Endothelial cell of umbilical vein (primary cell): ENCODE measurements around the gene SMAD2. TPM values are rescaled to one million over a fixed set of nuclear protein-coding genes. Genes with fewer than 3 reads are reported as not detected.

Experiments used
- BruUV-seq: library from RNA; stranded (reverse); fragments of 400-500 nt; replicated peaks from 2 replicates; lab custom pipeline; 2021; lab: Mats Ljungman, UMichigan
- CTCF ChIA-PET: fragments of 300-600, 350-600 bp; sonication (Branson Sonifier 250); formaldehyde crosslinking; loops from one replicate; lab custom pipeline; 2021; ENCODE audit warnings: antibody characterized with exemption, inconsistent platforms; lab: Charles Lee
- POLR2A ChIA-PET: fragments of 300-600, 350-600 bp; sonication (Branson Sonifier 250); formaldehyde crosslinking; loops from one replicate; lab custom pipeline; 2021; ENCODE audit warnings: antibody characterized with exemption, inconsistent platforms; lab: Charles Lee
- DNase-seq: peaks from one replicate; pipeline ENCODE4 v3.0.0-alpha.2; 2011; ENCODE audit warnings: low read depth, low spot score
- FAIRE-seq: peaks from 2 replicates; lab custom pipeline; 2011; peaks lifted over from hg19 to GRCh38; lab: Jason Lieb, UNC
- H2AFZ ChIP-seq: 2 replicates; pipeline ENCODE4 v1.6.0; 2012; ENCODE audit warnings: low read depth, low read length, control low read depth, inconsistent platforms
- H3K27ac ChIP-seq: 2 replicates; pipeline ENCODE4 v1.5.1; 2011; ENCODE audit warnings: low read depth, mild to moderate bottlenecking, control low read depth, low read length, moderate library complexity; ENCODE audit not compliant: insufficient read depth
- H3K27me3 ChIP-seq, 2 experiments: 2 replicates each; pipeline versions ENCODE4 v1.6.0 to v1.6.1; 2011; ENCODE audit warnings: low read length in 2 of 2, mixed read lengths in 1 of 2; ENCODE audit not compliant: control insufficient read depth in 2 of 2, insufficient read depth in 2 of 2
- H3K36me3 ChIP-seq, 2 experiments: 2 replicates in 1 of 2; 3 replicates in 1 of 2; pipeline ENCODE4 v1.5.1; 2011; ENCODE audit warnings: low read length in 2 of 2, mild to moderate bottlenecking in 1 of 2, moderate library complexity in 1 of 2; ENCODE audit not compliant: control insufficient read depth in 2 of 2, insufficient read depth in 2 of 2; ENCODE audit errors: extremely low read depth in 1 of 2
- H3K4me1 ChIP-seq: 3 replicates; pipeline ENCODE4 v1.5.1; 2011; ENCODE audit warnings: mild to moderate bottlenecking, low read length; ENCODE audit not compliant: control insufficient read depth, insufficient read depth; ENCODE audit errors: extremely low read depth
- H3K4me2 ChIP-seq: 2 replicates; pipeline ENCODE4 v1.6.1; 2011; ENCODE audit warnings: low read length, control low read depth, mixed read lengths; ENCODE audit not compliant: insufficient read depth
- H3K4me3 ChIP-seq, 3 experiments: fragments of 200-600 bp in 1 of 3; sonication (generic), shearing (Covaris generic) in 1 of 3; replicated peaks in 1 of 3; 2 replicates each; pipeline ENCODE4 v1.5.1; 2011 to 2016; ENCODE audit warnings: control low read depth in 3 of 3, low read length in 3 of 3, mild to moderate bottlenecking in 2 of 3, inconsistent platforms in 1 of 3, low read depth in 1 of 3, moderate library complexity in 1 of 3; ENCODE audit not compliant: insufficient read depth in 1 of 3
- H3K79me2 ChIP-seq: 2 replicates; pipeline ENCODE4 v1.6.0; 2012; ENCODE audit warnings: low read length, inconsistent platforms; ENCODE audit not compliant: control insufficient read depth, insufficient read depth
- H3K9ac ChIP-seq: replicated peaks from 2 replicates; pipeline ENCODE3; 2011; ENCODE audit warnings: low read length, control low read depth; ENCODE audit not compliant: insufficient read depth; ENCODE audit errors: extremely low read depth
- H3K9me1 ChIP-seq: replicated peaks from 3 replicates; pipeline ENCODE4 v1.6.0; 2011; ENCODE audit warnings: mild to moderate bottlenecking, low read length; ENCODE audit not compliant: control insufficient read depth, insufficient read depth; ENCODE audit errors: extremely low read depth
- H3K9me3 ChIP-seq: replicated peaks from 2 replicates; pipeline ENCODE4 v1.5.1; 2012; ENCODE audit warnings: low read length, inconsistent platforms; ENCODE audit not compliant: control insufficient read depth, insufficient read depth
- H4K20me1 ChIP-seq: replicated peaks from 2 replicates; pipeline ENCODE3; 2011; ENCODE audit warnings: mild to moderate bottlenecking, low read length; ENCODE audit not compliant: control insufficient read depth, insufficient read depth; ENCODE audit errors: extremely low read depth
- EZH2 ChIP-seq: IDR thresholded peaks from 2 replicates; pipeline ENCODE4 v1.6.1; 2012; ENCODE audit warnings: borderline replicate concordance, low read depth, mild to moderate bottlenecking, moderate library complexity, low read length, inconsistent platforms; ENCODE audit not compliant: severe bottlenecking
- FOS ChIP-seq: IDR thresholded peaks from 2 replicates; pipeline ENCODE4 v1.6.1; 2011; ENCODE audit warnings: mild to moderate bottlenecking, low read length, moderate library complexity, borderline replicate concordance; ENCODE audit not compliant: insufficient read depth
- GATA2 ChIP-seq: IDR thresholded peaks from 2 replicates; pipeline ENCODE4 v1.7.0; 2011; ENCODE audit warnings: low read depth, mild to moderate bottlenecking, moderate library complexity, mixed read lengths, low read length; ENCODE audit not compliant: insufficient read length, insufficient read depth
- JUN ChIP-seq: IDR thresholded peaks from 2 replicates; pipeline ENCODE4 v1.6.1; 2011; ENCODE audit warnings: borderline replicate concordance, low read depth; ENCODE audit not compliant: insufficient read length, insufficient read depth
- MYC ChIP-seq: IDR thresholded peaks from one replicate; pipeline ENCODE4 v1.6.1; 2011; ENCODE audit warnings: mild to moderate bottlenecking, low read depth, low read length
- POLR2A ChIP-seq: IDR thresholded peaks from 2 replicates; pipeline ENCODE4 v1.6.1; 2012; ENCODE audit warnings: low read depth, mild to moderate bottlenecking, control low read depth, low read length
- POLR2AphosphoS5 ChIP-seq: IDR thresholded peaks from 2 replicates; pipeline ENCODE4 v1.6.1; 2012; ENCODE audit warnings: low read depth, mild to moderate bottlenecking, control low read depth, low read length, moderate library complexity; ENCODE audit not compliant: insufficient read depth
- dilution Hi-C: fragments of 300-500 bp; cut with MboI; formaldehyde crosslinking; loops from one replicate; pipeline ENCODE4 v1.15.0; 2019; ENCODE audit warnings: low sequenced_read_pairs; ENCODE audit not compliant: extremely low pct_ligation_motif_present
- intact Hi-C: fragments of 100-400 bp; cut with micrococcal nuclease; formaldehyde crosslinking; loops from one replicate; pipeline ENCODE4 v1.10.0; 2022
- polyA plus RNA-seq, 4 experiments: library from polyadenylated mRNA; depleted of rRNA in 3 of 4; stranded (reverse) in 3 of 4; unstranded in 1 of 4; fragments of >200 nt; gene quantifications; 2 replicates each; pipeline versions ENCODE4 v1.2.1 to v1.2.3, GENCODE V29; 2011 to 2012; ENCODE audit warnings: missing spikeins in 1 of 4
- total RNA-seq: library from RNA; stranded (reverse); gene quantifications from 2 replicates; pipeline ENCODE4 v1.2.3, GENCODE V29; 2021
- TF ChIP-seq, protein P1 (sequence below): IDR thresholded peaks from 2 replicates; pipeline ENCODE4 v1.6.1; 2011; ENCODE audit not compliant: insufficient read depth, insufficient read length
- TF ChIP-seq, protein P2 (sequence below), 2 donors: IDR thresholded peaks; 1 replicate in 1 of 2; 2 replicates in 1 of 2; pipeline ENCODE4 v1.5.1; 2011; ENCODE audit warnings: low read length in 2 of 2, mild to moderate bottlenecking in 2 of 2, moderate library complexity in 2 of 2, control low read depth in 1 of 2, inconsistent platforms in 1 of 2, low read depth in 1 of 2; ENCODE audit not compliant: insufficient read depth in 1 of 2; ENCODE audit errors: extremely low read depth in 1 of 2

The SMAD2 gene
- total and polyA plus RNA-seq, 2 donors (not counting 3 experiments of a cell fraction or from before 2014, with no cell fraction given) = 40.3 to 123 TPM

DNA sequence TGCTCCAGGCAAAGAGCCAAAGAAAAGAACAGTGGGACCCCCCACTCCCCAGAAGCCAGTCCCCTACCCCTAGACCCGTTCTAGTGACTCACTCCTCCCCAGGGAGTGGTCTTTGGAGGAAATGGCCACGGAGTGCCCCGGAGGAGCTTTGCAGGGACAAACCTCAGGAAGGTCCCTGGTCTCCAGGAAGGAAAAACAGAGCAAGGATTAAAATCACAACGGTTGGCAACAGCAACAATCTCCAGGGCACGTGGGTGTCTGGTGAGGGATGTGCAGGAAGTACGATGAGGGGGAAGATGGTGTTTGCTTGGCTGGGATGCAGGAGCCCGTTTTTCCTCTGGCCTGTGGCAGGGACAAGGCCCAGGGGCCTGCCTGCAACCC is 135.0 kb downstream of the SMAD2 start:
- H3K4me2 ChIP-seq = no peak overlapping the region
- no peaks in the 10 kb centered on the region for H3K9me3 ChIP-seq
- TF ChIP-seq, protein P1, sequence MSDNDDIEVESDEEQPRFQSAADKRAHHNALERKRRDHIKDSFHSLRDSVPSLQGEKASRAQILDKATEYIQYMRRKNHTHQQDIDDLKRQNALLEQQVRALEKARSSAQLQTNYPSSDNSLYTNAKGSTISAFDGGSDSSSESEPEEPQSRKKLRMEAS = no peak
- TF ChIP-seq GATA2 = no peak
- TF ChIP-seq MYC = no peak
- TF ChIP-seq, protein P2, sequence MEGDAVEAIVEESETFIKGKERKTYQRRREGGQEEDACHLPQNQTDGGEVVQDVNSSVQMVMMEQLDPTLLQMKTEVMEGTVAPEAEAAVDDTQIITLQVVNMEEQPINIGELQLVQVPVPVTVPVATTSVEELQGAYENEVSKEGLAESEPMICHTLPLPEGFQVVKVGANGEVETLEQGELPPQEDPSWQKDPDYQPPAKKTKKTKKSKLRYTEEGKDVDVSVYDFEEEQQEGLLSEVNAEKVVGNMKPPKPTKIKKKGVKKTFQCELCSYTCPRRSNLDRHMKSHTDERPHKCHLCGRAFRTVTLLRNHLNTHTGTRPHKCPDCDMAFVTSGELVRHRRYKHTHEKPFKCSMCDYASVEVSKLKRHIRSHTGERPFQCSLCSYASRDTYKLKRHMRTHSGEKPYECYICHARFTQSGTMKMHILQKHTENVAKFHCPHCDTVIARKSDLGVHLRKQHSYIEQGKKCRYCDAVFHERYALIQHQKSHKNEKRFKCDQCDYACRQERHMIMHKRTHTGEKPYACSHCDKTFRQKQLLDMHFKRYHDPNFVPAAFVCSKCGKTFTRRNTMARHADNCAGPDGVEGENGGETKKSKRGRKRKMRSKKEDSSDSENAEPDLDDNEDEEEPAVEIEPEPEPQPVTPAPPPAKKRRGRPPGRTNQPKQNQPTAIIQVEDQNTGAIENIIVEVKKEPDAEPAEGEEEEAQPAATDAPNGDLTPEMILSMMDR (IDR thresholded peaks at IDR 0.05; ENCODE audit: extremely low read depth in 1 of 2, insufficient read depth in 1 of 2, low read depth in 1 of 2, low read length in 2 of 2) = no peak
- no peak for TF ChIP-seq JUN
- no peak for TF ChIP-seq POLR2A
- no peak for TF ChIP-seq FOS
- TF ChIP-seq EZH2 = no peak
- no peak for TF ChIP-seq POLR2AphosphoS5
- no peak overlapping the region for H3K27ac ChIP-seq
- no peaks in the 10 kb centered on the region for H3K9me1 ChIP-seq
- FAIRE-seq (no peak), DNase-seq (peak; percentile 25)
- no peaks in the 10 kb centered on the region for H3K79me2 ChIP-seq
- H3K27me3 ChIP-seq = peaks cover 0 to 2% of the 10 kb centered on the region in 2 experiments
- dilution Hi-C loops = no loop called here
- intact Hi-C loops = no loop called here
- CTCF ChIA-PET = no interaction called here
- POLR2A ChIA-PET = no interaction called here
- H3K4me3 ChIP-seq = no peak overlapping the region
- no peaks in the 10 kb centered on the region for H3K4me1 ChIP-seq
- H3K9ac ChIP-seq = no peak overlapping the region
- H2AFZ ChIP-seq = no peak overlapping the region
- no TSS peak for BruUV-seq
- H3K36me3 ChIP-seq = no peaks in the 10 kb centered on the region
- H4K20me1 ChIP-seq = no peaks in the 10 kb centered on the region
